B cell (primary cell): ENCODE results near the gene LUC7L.

ENCODE experiments used
- EZH2 ChIP-seq: IDR thresholded peaks from 2 replicates; pipeline ENCODE4 v1.6.1; 2012; ENCODE audit warnings: borderline replicate concordance, low read depth, mild to moderate bottlenecking, moderate library complexity, low read length; ENCODE audit not compliant: insufficient read depth, poor library complexity, severe bottlenecking
- TF ChIP-seq, protein P1 (sequence below): fragments of 200-600 bp; IDR thresholded peaks from one replicate; pipeline ENCODE4 v1.8.0; 2022; ENCODE audit warnings: antibody characterized with exemption, mild to moderate bottlenecking

DNA sequence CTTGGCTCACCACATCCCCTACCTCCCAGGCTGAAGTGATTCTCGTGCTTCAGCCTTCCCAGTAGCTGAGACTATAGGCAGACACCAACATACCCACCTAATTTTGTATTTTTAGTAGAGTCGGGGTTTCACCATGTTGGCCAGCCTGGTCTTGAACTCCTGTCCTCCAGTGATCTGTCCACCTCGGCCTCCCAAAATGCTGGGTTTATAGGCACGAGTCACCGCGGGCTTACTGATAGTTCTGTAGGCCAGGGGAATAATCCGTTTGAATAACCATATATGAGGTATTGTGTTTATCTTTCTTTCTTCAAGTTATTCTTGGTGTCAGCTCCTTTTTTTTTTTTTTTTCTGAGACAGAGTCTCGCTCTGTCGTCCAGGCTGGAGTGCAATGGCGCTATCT is 13.0 kb upstream of the LUC7L start:
- TF ChIP-seq, protein P1, sequence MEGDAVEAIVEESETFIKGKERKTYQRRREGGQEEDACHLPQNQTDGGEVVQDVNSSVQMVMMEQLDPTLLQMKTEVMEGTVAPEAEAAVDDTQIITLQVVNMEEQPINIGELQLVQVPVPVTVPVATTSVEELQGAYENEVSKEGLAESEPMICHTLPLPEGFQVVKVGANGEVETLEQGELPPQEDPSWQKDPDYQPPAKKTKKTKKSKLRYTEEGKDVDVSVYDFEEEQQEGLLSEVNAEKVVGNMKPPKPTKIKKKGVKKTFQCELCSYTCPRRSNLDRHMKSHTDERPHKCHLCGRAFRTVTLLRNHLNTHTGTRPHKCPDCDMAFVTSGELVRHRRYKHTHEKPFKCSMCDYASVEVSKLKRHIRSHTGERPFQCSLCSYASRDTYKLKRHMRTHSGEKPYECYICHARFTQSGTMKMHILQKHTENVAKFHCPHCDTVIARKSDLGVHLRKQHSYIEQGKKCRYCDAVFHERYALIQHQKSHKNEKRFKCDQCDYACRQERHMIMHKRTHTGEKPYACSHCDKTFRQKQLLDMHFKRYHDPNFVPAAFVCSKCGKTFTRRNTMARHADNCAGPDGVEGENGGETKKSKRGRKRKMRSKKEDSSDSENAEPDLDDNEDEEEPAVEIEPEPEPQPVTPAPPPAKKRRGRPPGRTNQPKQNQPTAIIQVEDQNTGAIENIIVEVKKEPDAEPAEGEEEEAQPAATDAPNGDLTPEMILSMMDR: no peak
- no peak for TF ChIP-seq EZH2
